Hepatocyte (in vitro differentiated cells): ENCODE measurements around the gene KATNB1. TPM values are rescaled to one million over a fixed set of nuclear protein-coding genes. Genes with fewer than 3 reads are reported as not detected.

Source experiments
- DNase-seq: peaks from one replicate; pipeline ENCODE4 v3.0.0-alpha.2; 2016; ENCODE audit warnings: low spot score
- H2AFZ ChIP-seq: fragments of 200-600 bp; sonication (generic); 2 replicates; pipeline ENCODE4 v1.6.0; 2016; ENCODE audit warnings: antibody characterized with exemption, mild to moderate bottlenecking
- H3K27ac ChIP-seq: fragments of 200-600 bp; sonication (generic); 2 replicates; pipeline ENCODE4 v1.5.1; 2016; ENCODE audit warnings: mild to moderate bottlenecking
- H3K27me3 ChIP-seq: fragments of 200-600 bp; sonication (generic); 2 replicates; pipeline ENCODE4 v1.6.1; 2016
- H3K36me3 ChIP-seq: fragments of 200-600 bp; sonication (generic); replicated peaks from 2 replicates; pipeline ENCODE4 v1.5.1; 2016; ENCODE audit warnings: low read depth; ENCODE audit not compliant: insufficient read depth
- H3K4me1 ChIP-seq: fragments of 200-600 bp; sonication (generic); 2 replicates; pipeline ENCODE4 v1.5.1; 2016; ENCODE audit warnings: mild to moderate bottlenecking, moderate library complexity; ENCODE audit not compliant: insufficient read depth
- H3K4me2 ChIP-seq: fragments of 200-600 bp; sonication (generic); 2 replicates; pipeline ENCODE4 v1.6.0; 2016
- H3K4me3 ChIP-seq: fragments of 200-600 bp; sonication (generic); 2 replicates; pipeline ENCODE4 v1.5.1; 2016; ENCODE audit warnings: mild to moderate bottlenecking
- H3K79me2 ChIP-seq: fragments of 200-600 bp; sonication (generic); 2 replicates; pipeline ENCODE4 v1.6.0; 2017; ENCODE audit warnings: mild to moderate bottlenecking
- H3K9me2 ChIP-seq: fragments of 200-600 bp; sonication (generic); replicated peaks from 2 replicates; pipeline ENCODE4 v1.6.0; 2017; ENCODE audit warnings: mild to moderate bottlenecking; ENCODE audit not compliant: insufficient read depth
- H3K9me3 ChIP-seq: fragments of 200-600 bp; sonication (generic); 2 replicates; pipeline ENCODE4 v1.5.1; 2016; ENCODE audit warnings: low read depth, mild to moderate bottlenecking
- H4K20me1 ChIP-seq: fragments of 200-600 bp; sonication (generic); 2 replicates; pipeline ENCODE4 v1.6.0; 2016; ENCODE audit warnings: mild to moderate bottlenecking; ENCODE audit not compliant: insufficient read depth, poor library complexity, severe bottlenecking
- EZH2 ChIP-seq: fragments of 200-600 bp; sonication (generic); IDR thresholded peaks from 2 replicates; pipeline ENCODE4 v1.6.1; 2016; ENCODE audit warnings: antibody characterized with exemption, mild to moderate bottlenecking, borderline replicate concordance
- EZH2phosphoT487 ChIP-seq: fragments of 200-600 bp; sonication (generic); IDR thresholded peaks from one replicate; pipeline ENCODE4 v1.6.1; 2018; ENCODE audit warnings: antibody characterized with exemption, mild to moderate bottlenecking, low read depth, moderate library complexity; ENCODE audit not compliant: unreplicated experiment, severe bottlenecking
- WGBS: methylation state at CpG from one replicate; pipeline ENCODE4 v1.1.6; 2016; ENCODE audit warnings: low lambda C conversion rate; ENCODE audit errors: missing lambda C conversion rate; 5-methylcytosine and 5-hydroxymethylcytosine counted together
- polyA plus RNA-seq: library from polyadenylated mRNA; unstranded; fragments of >200 nt; fragmentation: Nextera tagmentation; extraction: Ambion mirVana; gene quantifications from 2 replicates; pipeline ENCODE4 v1.2.1, GENCODE V29; 2016
- total RNA-seq: library from RNA; depleted of rRNA; stranded (reverse); fragments of >200 nt; gene quantifications from 2 replicates; pipeline ENCODE4 v1.2.3, GENCODE V29; 2014
- TF ChIP-seq, protein P1 (sequence below): fragments of 200-600 bp; sonication (generic); IDR thresholded peaks from 2 replicates; pipeline ENCODE4 v1.5.1; 2016; ENCODE audit warnings: antibody characterized with exemption, mild to moderate bottlenecking; ENCODE audit not compliant: poor library complexity

Gene KATNB1
- total and polyA plus RNA-seq, 2 experiments from 2014 or later: 12.3 to 15.3 TPM

DNA sequence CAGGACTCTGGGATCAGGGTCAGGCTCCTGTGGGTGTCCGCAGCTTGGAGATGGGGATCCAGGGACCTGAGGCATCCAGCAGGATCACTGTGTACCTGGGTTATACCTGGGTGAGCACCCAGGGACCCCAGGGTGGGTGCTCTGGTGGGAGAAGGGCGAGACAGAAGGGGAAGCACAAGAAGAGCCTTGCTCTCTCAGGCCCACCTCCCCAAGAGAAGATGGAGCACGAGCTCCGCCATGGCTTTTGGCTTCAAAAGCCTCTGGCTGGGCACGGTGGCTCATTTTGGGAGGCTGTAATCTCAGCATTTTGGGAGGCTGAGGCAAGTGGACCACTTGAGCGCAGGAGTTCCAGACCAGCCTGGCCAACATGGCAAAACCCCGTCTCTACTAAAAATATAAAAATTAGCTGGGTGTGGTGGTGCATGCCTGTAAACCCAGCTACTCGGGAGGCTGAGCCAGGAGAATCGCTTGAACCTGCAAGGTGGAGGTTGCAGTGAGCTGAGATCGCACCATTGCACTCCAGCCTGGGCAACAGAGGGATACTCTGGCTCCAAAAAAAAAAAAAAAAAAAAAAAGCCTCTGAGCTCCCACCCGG is 32.1 kb upstream of the KATNB1 start:
- H3K4me1 ChIP-seq: peaks cover 29% of the 10 kb centered on the region
- no peak overlapping the region for H3K4me2 ChIP-seq
- TF ChIP-seq, protein P1, sequence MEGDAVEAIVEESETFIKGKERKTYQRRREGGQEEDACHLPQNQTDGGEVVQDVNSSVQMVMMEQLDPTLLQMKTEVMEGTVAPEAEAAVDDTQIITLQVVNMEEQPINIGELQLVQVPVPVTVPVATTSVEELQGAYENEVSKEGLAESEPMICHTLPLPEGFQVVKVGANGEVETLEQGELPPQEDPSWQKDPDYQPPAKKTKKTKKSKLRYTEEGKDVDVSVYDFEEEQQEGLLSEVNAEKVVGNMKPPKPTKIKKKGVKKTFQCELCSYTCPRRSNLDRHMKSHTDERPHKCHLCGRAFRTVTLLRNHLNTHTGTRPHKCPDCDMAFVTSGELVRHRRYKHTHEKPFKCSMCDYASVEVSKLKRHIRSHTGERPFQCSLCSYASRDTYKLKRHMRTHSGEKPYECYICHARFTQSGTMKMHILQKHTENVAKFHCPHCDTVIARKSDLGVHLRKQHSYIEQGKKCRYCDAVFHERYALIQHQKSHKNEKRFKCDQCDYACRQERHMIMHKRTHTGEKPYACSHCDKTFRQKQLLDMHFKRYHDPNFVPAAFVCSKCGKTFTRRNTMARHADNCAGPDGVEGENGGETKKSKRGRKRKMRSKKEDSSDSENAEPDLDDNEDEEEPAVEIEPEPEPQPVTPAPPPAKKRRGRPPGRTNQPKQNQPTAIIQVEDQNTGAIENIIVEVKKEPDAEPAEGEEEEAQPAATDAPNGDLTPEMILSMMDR: no peak
- TF ChIP-seq EZH2 (no peak), EZH2phosphoT487 (no peak)
- H3K9me3 ChIP-seq: no peaks in the 10 kb centered on the region
- no peaks in the 10 kb centered on the region for H3K9me2 ChIP-seq
- no peaks in the 10 kb centered on the region for H3K27me3 ChIP-seq
- no peak overlapping the region for H3K4me3 ChIP-seq
- no peak overlapping the region for H2AFZ ChIP-seq
- H3K79me2 ChIP-seq: no peaks in the 10 kb centered on the region
- H4K20me1 ChIP-seq: no peaks in the 10 kb centered on the region
- DNase-seq: no peak
- no peaks in the 10 kb centered on the region for H3K36me3 ChIP-seq
- no peak overlapping the region for H3K27ac ChIP-seq
- 79% methylated on average over 11 of the region's 11 CpGs for WGBS

DNA sequence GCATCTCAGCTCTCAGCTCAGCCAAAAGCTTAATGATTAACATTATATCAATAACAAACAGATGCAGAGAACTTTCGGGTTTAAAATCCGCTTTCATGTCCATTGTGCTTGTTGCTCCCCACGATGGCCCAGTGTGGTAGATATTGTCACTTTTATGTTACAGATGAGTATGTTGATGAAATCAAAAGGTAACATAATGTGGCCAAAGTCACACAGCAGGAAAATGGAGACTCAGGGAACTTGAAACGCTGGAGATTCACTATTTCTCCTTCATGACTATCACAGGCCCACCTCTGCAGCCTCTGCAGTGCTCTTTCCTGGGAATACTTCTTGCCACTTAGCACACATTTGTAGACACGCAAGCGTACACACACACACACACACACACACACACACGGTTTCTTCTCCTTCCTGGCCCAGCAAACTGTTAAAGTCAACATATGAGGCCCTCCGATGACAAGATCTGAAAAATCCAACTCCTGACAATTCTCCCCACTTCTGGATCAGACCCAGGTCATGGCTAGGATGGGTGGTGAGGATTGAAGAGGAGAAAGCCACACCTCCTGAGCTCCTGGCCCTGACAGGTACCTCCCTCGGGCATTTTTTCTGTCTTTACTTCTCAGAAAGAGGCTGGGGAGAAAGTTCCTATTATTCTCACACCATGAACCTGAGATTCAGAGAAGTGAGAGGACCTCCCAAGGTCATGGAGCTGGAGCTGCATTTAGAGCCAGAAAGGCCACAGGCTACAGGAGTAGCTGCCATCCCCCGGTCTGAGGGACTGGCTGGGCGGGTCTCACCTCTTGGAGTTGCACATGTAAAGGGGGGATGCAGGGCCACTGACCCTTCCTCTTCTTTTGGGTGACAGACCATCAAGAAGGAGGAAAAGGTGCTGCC is 31.3 kb upstream of the KATNB1 start:
- Histone ChIP-seq H4K20me1 (no peaks in the 10 kb centered on the region), H3K4me3 (no peak overlapping the region), H3K4me2 (peak overlapping the region; percentile 38), H3K79me2 (no peaks in the 10 kb centered on the region), H3K9me2 (no peaks in the 10 kb centered on the region), H3K4me1 (peaks cover 29% of the 10 kb centered on the region), H3K9me3 (no peaks in the 10 kb centered on the region), H2AFZ (no peak overlapping the region), H3K36me3 (no peaks in the 10 kb centered on the region), H3K27ac (peak overlapping the region; percentile 54), H3K27me3 (no peaks in the 10 kb centered on the region)
- DNase-seq: no peak
- 53% methylated on average over 11 of the region's 11 CpGs for WGBS
- TF ChIP-seq, protein P1: no peak

DNA sequence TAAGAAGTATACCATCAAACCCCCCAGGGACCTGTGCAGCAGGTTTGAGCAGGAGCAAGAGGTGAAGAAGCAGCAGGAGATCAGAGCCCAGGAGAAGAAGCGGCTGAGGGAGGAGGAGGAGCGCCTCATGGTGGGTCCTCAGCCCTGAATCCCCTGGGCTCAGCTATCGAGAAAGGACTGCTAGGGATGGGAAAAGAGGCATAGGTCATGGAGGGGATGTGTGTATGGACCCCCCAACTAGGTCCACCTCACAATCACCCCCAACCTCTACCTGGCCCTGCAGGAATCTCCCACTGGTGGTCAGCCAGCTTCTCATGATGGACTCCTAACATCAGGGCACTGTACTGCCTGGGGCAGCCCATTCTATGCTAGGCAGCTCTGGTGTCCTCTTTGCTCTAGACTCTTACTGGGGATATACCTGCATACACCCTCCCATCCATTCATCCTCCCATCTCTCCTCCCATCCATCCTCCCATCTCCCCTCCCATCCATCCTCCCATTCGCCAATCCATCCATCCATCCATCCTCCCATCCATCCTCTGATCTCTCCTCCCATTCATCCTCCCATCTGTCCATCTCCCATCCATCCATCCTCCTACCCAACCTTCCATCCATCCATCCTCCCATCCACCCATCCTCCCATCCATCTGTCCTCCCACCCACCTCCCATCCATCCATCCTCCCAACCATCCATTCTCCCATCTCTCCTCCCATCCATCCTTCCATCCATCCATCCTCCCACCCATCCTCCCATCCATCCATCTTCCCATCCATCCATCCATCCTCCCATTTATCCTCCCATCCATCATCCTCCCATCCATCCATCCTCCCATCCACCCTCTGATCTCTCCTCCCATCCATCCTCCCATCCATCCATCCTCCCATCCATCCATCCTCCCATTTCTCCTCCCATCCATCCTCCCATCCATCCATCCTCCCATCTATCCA is 30.4 kb upstream of the KATNB1 start:
- Histone ChIP-seq H3K4me1 (peaks cover 27% of the 10 kb centered on the region), H3K27ac (peak overlapping the region; percentile 54), H3K79me2 (no peaks in the 10 kb centered on the region), H3K9me2 (no peaks in the 10 kb centered on the region), H2AFZ (no peak overlapping the region), H3K36me3 (no peaks in the 10 kb centered on the region), H3K27me3 (no peaks in the 10 kb centered on the region), H3K4me3 (no peak overlapping the region), H4K20me1 (no peaks in the 10 kb centered on the region), H3K9me3 (no peaks in the 10 kb centered on the region), H3K4me2 (no peak overlapping the region)
- DNase-seq: no peak
- TF ChIP-seq EZH2 (no peak), EZH2phosphoT487 (no peak)
- TF ChIP-seq, protein P1: no peak
- 92% methylated on average over 4 of the region's 4 CpGs for WGBS
